Gastrocnemius medialis (tissue), 4 donors: ENCODE results near the gene ITCH.

Experiments
- CTCF ChIP-seq, 5 experiments: fragments of 450-650 bp in 3 of 5; fragments of 200-600 bp in 2 of 5; sonication (generic) in 2 of 5; IDR thresholded peaks in 4 of 5; conservative IDR thresholded peaks in 1 of 5; 1 replicate in 4 of 5; 2 replicates in 1 of 5; pipeline ENCODE4 v1.5.1; 2016 to 2019; ENCODE audit warnings: antibody characterized with exemption in 5 of 5, mild to moderate bottlenecking in 3 of 5, moderate library complexity in 3 of 5
- POLR2A ChIP-seq, 2 donors: fragments of 450-650 bp; IDR thresholded peaks; one replicate each; pipeline ENCODE4 v1.6.1; 2017; ENCODE audit warnings: antibody characterized with exemption in 2 of 2, mild to moderate bottlenecking in 2 of 2, moderate library complexity in 2 of 2

- no peak for TF ChIP-seq POLR2A (IDR thresholded peaks at IDR 0.05)
- TF ChIP-seq CTCF (IDR thresholded peaks at IDR 0.05 in 4 of 5, conservative IDR thresholded peaks at IDR 0.05 in 1 of 5) = no peak
Observed at GRCh38 chr20:34435589-34435988, 72.5 kb downstream of the ITCH start.
